GM12864 (cell line): ENCODE results near the gene LTBP1.
"Not testable (repeated sequence)": the region's sequence is repeated elsewhere in the genome, so short reads cannot be mapped to it uniquely, and the experiment has no call there.

Experiments
- DNase-seq: peaks from one replicate; pipeline ENCODE4 v3.0.0-alpha.2; 2011; ENCODE audit warnings: low read depth
- H3K4me3 ChIP-seq: 2 replicates; pipeline ENCODE4 v1.5.1; 2011; ENCODE audit warnings: mild to moderate bottlenecking, low read depth, low read length, control low read depth
- TF ChIP-seq, protein P1 (sequence below): IDR thresholded peaks from 2 replicates; pipeline ENCODE4 v1.5.1; 2011; ENCODE audit warnings: low read depth, mild to moderate bottlenecking, moderate library complexity, low read length, control low read depth, inconsistent platforms; ENCODE audit errors: missing control alignments

Gene LTBP1

DNA sequence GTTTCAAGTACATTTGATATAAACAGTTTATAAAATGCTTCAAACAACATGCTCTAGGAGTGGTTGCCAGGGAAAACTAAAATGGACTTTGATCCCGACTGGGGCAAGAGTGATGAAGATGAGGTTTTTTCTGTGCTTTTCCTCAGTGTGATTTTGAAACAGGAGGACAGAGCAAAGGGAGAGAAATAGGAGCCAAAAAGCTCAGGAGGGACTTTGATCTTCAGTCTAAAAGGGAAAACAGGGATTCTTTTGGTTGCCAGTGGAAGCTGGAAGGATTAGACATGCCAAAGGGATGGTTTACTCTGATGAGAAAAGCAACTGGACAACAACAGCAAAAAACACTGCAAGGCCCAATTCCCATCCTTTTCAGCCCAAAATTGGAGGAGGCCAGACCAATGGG lies 95.5 kb downstream of the LTBP1 start:
- no peak for DNase-seq
- TF ChIP-seq, protein P1, sequence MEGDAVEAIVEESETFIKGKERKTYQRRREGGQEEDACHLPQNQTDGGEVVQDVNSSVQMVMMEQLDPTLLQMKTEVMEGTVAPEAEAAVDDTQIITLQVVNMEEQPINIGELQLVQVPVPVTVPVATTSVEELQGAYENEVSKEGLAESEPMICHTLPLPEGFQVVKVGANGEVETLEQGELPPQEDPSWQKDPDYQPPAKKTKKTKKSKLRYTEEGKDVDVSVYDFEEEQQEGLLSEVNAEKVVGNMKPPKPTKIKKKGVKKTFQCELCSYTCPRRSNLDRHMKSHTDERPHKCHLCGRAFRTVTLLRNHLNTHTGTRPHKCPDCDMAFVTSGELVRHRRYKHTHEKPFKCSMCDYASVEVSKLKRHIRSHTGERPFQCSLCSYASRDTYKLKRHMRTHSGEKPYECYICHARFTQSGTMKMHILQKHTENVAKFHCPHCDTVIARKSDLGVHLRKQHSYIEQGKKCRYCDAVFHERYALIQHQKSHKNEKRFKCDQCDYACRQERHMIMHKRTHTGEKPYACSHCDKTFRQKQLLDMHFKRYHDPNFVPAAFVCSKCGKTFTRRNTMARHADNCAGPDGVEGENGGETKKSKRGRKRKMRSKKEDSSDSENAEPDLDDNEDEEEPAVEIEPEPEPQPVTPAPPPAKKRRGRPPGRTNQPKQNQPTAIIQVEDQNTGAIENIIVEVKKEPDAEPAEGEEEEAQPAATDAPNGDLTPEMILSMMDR: no peak
- no peak overlapping the region for H3K4me3 ChIP-seq

DNA sequence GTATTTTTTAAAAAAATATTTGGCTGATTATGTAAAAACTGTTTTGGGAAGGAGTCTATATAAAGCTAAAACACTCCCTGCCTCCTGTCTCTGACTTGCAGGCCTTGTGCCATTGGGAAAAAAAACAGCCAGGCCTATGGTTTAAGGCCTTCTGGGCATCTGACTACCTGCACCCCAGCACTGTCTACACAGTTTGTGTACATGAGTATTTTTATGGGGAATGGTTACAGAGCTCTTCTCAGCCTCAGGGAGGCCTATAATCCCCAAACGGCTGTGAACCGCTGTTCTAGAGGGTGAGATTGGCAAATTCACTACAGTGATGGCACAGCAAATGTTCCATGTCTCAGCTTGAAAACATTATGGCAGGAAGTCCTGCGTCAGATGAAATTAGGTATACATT lies 96.1 kb downstream of the LTBP1 start:
- no peak for DNase-seq
- TF ChIP-seq, protein P1: no peak
- no peak overlapping the region for H3K4me3 ChIP-seq

DNA sequence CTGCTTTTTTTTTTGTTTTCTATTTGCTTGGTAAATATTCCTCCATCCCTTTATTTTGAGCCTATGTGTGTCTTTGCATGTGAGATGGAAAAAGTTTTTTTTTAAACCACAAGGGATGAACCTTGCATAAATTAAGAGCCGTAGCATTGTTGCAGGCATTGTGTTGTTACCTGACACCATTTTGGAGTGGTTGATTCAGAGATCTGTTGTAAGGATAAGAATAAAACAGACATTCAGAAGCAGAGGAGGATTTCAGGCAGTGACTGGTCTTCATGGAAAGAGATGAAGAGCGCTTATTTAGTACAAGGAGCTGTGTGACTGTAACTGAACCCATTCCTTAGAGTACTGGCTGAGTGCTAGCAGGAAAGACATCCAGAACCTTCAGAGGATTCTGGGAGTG lies 101.2 kb downstream of the LTBP1 start:
- DNase-seq: no peak
- H3K4me3 ChIP-seq: no peak overlapping the region
- TF ChIP-seq, protein P1: no peak

DNA sequence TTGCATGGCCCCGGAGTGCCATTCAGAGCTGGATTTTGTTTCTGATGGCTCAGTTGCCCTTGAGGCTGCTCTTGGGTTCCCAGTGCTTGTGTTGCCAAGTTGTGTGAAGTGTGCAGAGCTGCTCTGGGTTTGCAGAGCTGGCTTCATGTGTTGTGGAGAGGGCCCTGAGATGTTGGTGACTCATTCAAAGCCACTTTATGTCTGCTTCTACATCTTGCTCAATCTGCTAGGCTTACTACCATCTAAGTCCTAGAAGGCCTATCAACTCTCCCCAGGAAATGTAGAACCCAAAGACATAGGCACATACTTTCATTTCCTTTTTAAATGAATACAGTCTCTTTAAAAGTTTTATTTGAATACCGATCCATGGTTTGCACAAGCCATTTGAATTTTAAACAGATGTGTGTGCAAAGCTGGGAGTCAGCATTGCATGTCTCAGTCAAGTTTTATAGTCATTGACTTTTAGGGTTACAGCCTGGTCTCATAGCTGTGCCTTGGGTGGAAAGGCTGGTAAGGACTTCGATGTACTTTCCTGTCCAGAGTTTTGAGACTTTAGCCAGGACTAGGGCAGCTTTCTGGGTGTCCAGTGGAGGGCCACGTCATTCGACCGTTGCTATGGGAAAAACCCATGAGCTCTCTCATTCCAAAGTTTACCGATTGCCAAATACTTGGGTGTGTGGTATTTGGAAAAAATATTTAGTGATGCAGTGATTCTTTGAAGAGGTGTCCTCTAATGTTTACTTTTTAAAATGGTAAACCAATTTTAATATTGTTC lies 105.0 kb downstream of the LTBP1 start:
- TF ChIP-seq, protein P1: no peak
- H3K4me3 ChIP-seq: no peak overlapping the region
- DNase-seq: no peak

DNA sequence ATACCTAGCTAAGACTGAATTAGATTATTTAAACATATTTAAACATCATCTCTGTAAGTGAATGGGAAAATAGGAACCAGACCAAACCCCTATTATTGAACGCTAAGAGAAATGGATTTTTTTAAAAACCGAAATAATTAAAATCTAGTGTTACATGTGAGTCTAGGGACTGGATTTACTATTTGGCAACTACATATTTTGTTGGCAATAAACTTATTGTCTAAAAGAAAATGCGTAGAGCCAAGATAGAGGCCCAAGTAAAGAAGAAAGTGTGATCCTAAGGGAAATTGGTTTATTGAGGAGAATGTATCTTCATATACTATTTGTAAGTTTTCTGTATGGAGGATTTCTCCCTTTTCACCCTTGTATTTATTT lies 105.6 kb downstream of the LTBP1 start:
- no peak for DNase-seq
- TF ChIP-seq, protein P1: no peak
- H3K4me3 ChIP-seq: no peak overlapping the region

DNA sequence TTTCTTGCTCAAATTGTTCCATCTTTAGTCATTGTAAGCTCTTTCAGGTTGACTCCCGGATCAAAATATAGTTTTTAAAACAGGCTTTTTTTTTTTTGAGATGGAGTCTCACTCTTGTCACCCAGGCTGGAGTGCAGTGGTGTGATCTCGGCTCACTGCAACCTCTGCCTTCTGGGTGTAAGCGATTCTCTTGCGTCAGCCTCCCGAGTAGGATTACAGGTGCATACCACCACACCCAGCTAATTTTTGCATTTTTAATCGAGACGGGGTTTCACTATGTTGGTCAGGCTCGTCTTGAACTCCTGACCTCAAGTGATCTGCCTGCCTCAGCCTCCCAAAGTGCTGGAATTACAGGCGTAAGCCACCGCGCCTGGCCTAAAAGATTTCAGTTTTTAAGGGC lies 106.0 kb downstream of the LTBP1 start:
- DNase-seq: not testable (repeated sequence)

DNA sequence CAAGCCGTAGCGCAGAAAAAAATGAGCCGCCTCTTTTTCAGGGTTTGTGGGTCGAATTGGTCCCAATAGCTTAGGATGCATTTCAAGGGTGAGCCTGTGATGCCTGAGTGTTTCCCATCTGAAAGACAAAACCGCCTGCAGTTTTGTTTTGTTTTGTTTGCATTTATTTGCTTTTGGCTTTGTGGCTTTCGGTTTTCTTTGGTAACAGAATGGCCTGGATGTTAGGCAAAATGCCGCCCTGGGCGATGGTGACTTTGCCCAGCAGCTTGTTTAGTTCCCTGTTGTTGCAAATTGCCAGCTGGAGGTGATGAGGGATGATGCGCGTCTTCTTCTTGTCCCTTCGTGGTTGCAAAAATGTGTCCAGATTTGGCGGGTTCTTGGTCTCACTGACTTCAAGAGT lies 109.4 kb downstream of the LTBP1 start:
- TF ChIP-seq, protein P1: no peak
- H3K4me3 ChIP-seq: no peak overlapping the region
- no peak for DNase-seq

More for the DNA sequence above, 106.0 kb downstream of the LTBP1 start:
- not testable (repeated sequence) for H3K4me3 ChIP-seq

DNA sequence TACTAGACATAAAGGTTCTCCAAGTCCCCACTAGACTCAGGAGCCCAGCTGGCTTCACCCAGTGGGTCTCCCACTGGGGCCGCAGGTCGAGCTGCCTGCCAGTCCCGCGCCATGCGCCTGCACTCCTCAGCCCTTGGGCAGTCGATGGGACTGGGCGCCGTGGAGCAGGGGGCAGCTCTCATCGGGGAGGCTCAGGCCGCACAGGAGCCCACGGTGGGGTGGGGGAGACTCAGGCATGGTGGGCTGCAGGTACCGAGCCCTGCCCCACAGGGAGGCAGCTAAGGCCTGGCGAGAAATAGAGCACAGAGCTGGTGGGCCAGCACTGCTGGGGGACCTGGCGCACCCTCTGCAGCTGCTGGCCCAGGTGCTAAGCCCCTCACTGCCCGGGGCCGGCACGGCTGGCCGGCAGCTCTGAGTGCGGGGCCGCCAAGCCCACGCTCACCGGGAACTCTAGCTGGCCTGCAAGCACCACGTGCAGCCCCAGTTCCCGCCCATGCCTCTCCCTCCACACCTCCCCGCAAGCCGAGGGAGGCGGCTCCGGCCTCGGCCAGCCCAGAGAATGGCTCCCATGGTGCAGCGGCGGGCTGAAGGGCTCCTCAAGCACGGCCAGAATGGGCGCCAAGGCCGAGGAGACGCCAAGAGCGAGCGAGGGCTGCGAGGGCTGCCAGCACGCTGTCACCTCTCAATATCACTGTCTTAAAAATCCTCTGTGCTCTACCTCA lies 110.7 kb downstream of the LTBP1 start:
- H3K4me3 ChIP-seq, DNase-seq: not testable (repeated sequence)
